SK-N-MC (cell line): ENCODE measurements around the gene RAB36.

Source experiments
- EZH2 ChIP-seq: fragments of 200-600 bp; sonication (generic); IDR thresholded peaks from one replicate; pipeline ENCODE4 v1.6.1; 2017; ENCODE audit warnings: antibody characterized with exemption
- FOXP2 ChIP-seq: optimal IDR thresholded peaks from 2 replicates; pipeline ENCODE3; 2011; ENCODE audit warnings: mild to moderate bottlenecking, moderate library complexity; ENCODE audit not compliant: insufficient read depth; ENCODE audit errors: extremely low read length, control extremely low read depth
- POLR2AphosphoS5 ChIP-seq: IDR thresholded peaks from 2 replicates; pipeline ENCODE4 v1.6.1; 2012; ENCODE audit warnings: mild to moderate bottlenecking, low read depth, low read length, borderline replicate concordance

DNA sequence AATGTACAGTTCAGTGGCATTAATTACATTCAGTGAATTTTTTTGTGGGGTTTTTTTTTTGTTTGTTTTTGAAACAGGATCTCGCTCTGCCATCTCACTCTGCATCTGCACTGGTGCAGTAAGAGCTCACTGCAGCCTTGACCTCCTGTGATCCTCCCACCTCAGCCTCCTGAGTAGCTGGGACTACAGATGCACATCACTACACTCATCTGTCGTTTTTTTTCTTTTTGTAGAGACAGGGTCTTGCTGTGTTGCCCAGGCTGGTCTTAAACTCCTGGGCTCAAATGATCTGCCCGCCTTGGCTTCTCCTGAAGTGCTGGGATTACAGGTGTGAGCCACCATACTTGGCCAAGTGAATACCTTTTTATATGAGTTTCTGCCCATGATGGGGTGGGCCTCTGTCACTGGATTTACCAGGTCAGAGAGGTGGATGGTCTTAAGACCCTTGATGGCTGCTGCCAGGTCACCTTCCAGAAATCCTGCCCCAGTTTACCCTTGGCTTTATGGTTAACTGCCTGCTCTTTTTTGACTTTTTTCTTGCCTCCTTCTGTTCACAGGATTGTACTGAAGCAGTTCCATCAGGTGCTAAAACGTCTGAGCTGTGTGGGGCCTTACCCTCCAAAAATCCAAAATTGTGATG lies 57.7 kb downstream of the RAB36 start:
- TF ChIP-seq POLR2AphosphoS5 (no peak), EZH2 (no peak), FOXP2 (no peak)
